IMR-90 (cell line): ENCODE data around the gene PFN1. TPM values are rescaled to one million over a fixed set of nuclear protein-coding genes. Genes with fewer than 3 reads are reported as not detected.

Experiments
- ATAC-seq: fragments of 200-7000 bp; cut with Tn5 transposase; 2 replicates; pipeline ENCODE4 v1.9.1; 2020; ENCODE audit warnings: low read depth, mild to moderate bottlenecking, moderate library complexity
- BruUV-seq: library from RNA; stranded (reverse); fragments of 400-500 nt; replicated peaks from 2 replicates; lab custom pipeline; 2021; lab: Mats Ljungman, UMichigan
- CTCF ChIA-PET: fragments of 300-600 bp; formaldehyde crosslinking; extraction: SDS; loops from one replicate; lab custom pipeline; 2021; ENCODE audit warnings: antibody characterized with exemption; lab: Yijun Ruan, JAX
- POLR2A ChIA-PET: fragments of 300-600 bp; sonication (Branson Sonifier 250); formaldehyde crosslinking; loops from one replicate; lab custom pipeline; 2022; ENCODE audit warnings: antibody characterized with exemption; ENCODE audit not compliant: unreplicated experiment; lab: Charles Lee
- DNase-seq: peaks from one replicate; pipeline ENCODE4 v3.0.0; 2013
- H2AFZ ChIP-seq: replicated peaks from 2 replicates; pipeline ENCODE3; 2013; ENCODE audit warnings: low read length, mild to moderate bottlenecking; ENCODE audit not compliant: poor library complexity
- H2AK5ac ChIP-seq: 2 replicates; pipeline ENCODE4 v1.6.1; 2013; ENCODE audit warnings: low read depth, low read length, inconsistent platforms
- H2AK9ac ChIP-seq: replicated peaks from 2 replicates; pipeline ENCODE3; 2013; ENCODE audit warnings: mild to moderate bottlenecking, low read depth, low read length, moderate library complexity; ENCODE audit not compliant: poor library complexity
- H2BK120ac ChIP-seq: 2 replicates; pipeline ENCODE4 v1.6.1; 2013; ENCODE audit warnings: low read depth, low read length, inconsistent platforms
- H2BK15ac ChIP-seq: 3 replicates; pipeline ENCODE4 v1.6.1; 2013; ENCODE audit warnings: low read depth, low read length, inconsistent platforms
- H2BK20ac ChIP-seq: 2 replicates; pipeline ENCODE4 v1.6.1; 2013; ENCODE audit warnings: low read depth, mild to moderate bottlenecking, inconsistent platforms, low read length, moderate library complexity
- H2BK5ac ChIP-seq: 2 replicates; pipeline ENCODE4 v1.6.1; 2013; ENCODE audit warnings: mild to moderate bottlenecking, low read depth, low read length, inconsistent platforms; ENCODE audit not compliant: poor library complexity, severe bottlenecking
- H3K14ac ChIP-seq: replicated peaks from 2 replicates; pipeline ENCODE4 v1.6.1; 2013; ENCODE audit warnings: low read depth, low read length, inconsistent platforms
- H3K18ac ChIP-seq: 2 replicates; pipeline ENCODE4 v1.6.1; 2013; ENCODE audit warnings: low read depth, low read length, control low read depth
- H3K23ac ChIP-seq: 2 replicates; pipeline ENCODE4 v1.6.1; 2013; ENCODE audit warnings: low read depth, low read length, inconsistent platforms
- H3K27ac ChIP-seq: 2 replicates; pipeline ENCODE4 v1.5.1; 2013; ENCODE audit warnings: mild to moderate bottlenecking, control low read depth, low read length; ENCODE audit not compliant: insufficient read depth
- H3K27me3 ChIP-seq: 2 replicates; pipeline ENCODE4 v1.6.1; 2013; ENCODE audit warnings: low read length; ENCODE audit not compliant: control insufficient read depth, insufficient read depth
- H3K36me3 ChIP-seq: 2 replicates; pipeline ENCODE4 v1.6.1; 2013; ENCODE audit warnings: low read length, mixed read lengths; ENCODE audit not compliant: control insufficient read depth, insufficient read depth
- H3K4ac ChIP-seq: 2 replicates; pipeline ENCODE4 v1.6.1; 2013; ENCODE audit warnings: low read depth, low read length, inconsistent platforms
- H3K4me1 ChIP-seq: 2 replicates; pipeline ENCODE4 v1.6.1; 2013; ENCODE audit warnings: low read length, mixed read lengths; ENCODE audit not compliant: control insufficient read depth, insufficient read depth
- H3K4me2 ChIP-seq: 2 replicates; pipeline ENCODE4 v1.6.1; 2013; ENCODE audit warnings: low read depth, mild to moderate bottlenecking, control low read depth, low read length, moderate library complexity
- H3K4me3 ChIP-seq: 2 replicates; pipeline ENCODE4 v1.5.1; 2013; ENCODE audit warnings: low read depth, mild to moderate bottlenecking, control low read depth, low read length, moderate library complexity; ENCODE audit not compliant: insufficient read depth
- H3K56ac ChIP-seq: 2 replicates; pipeline ENCODE4 v1.6.1; 2013; ENCODE audit warnings: low read length, inconsistent platforms; ENCODE audit not compliant: insufficient read depth; ENCODE audit errors: extremely low read depth
- H3K79me1 ChIP-seq, 2 experiments: 2 replicates each; pipeline ENCODE4 v1.6.1; 2013; ENCODE audit warnings: low read length in 2 of 2, inconsistent platforms in 1 of 2, low read depth in 1 of 2
- H3K9ac ChIP-seq: 2 replicates; pipeline ENCODE4 v1.6.1; 2013; ENCODE audit warnings: low read depth, low read length, control low read depth
- H3K9me1 ChIP-seq: 2 replicates; pipeline ENCODE4 v1.6.1; 2013; ENCODE audit warnings: low read length, inconsistent platforms; ENCODE audit not compliant: insufficient read depth
- H3K9me3 ChIP-seq: 2 replicates; pipeline ENCODE4 v1.6.1; 2013; ENCODE audit warnings: low read length; ENCODE audit not compliant: control insufficient read depth, insufficient read depth
- H4K20me1 ChIP-seq: 2 replicates; pipeline ENCODE4 v1.6.1; 2013; ENCODE audit warnings: low read length, inconsistent platforms; ENCODE audit not compliant: insufficient read depth
- H4K5ac ChIP-seq: 2 replicates; pipeline ENCODE4 v1.6.1; 2013; ENCODE audit warnings: mild to moderate bottlenecking, low read depth, low read length, control low read depth
- H4K8ac ChIP-seq, 2 experiments: 2 replicates each; pipeline ENCODE4 v1.6.1; 2013; ENCODE audit warnings: low read depth in 2 of 2, low read length in 2 of 2, control low read depth in 1 of 2, inconsistent platforms in 1 of 2
- H4K91ac ChIP-seq: 2 replicates; pipeline ENCODE4 v1.6.1; 2013; ENCODE audit warnings: low read depth, low read length, inconsistent platforms; ENCODE audit not compliant: insufficient read depth
- CEBPB ChIP-seq: IDR thresholded peaks from 2 replicates; pipeline ENCODE4 v1.6.1; 2012; ENCODE audit warnings: low read depth, low read length, improper control_type of control experiment
- CTCF ChIP-seq: conservative IDR thresholded peaks from 2 replicates; pipeline ENCODE4 v1.5.1; 2012; ENCODE audit warnings: mild to moderate bottlenecking, low read depth, low read length, improper control_type of control experiment
- MAZ ChIP-seq: IDR thresholded peaks from 2 replicates; pipeline ENCODE4 v1.6.1; 2012; ENCODE audit warnings: low read depth, mild to moderate bottlenecking, low read length, improper control_type of control experiment, moderate library complexity, borderline replicate concordance
- NFE2L2 ChIP-seq: fragments of 150-350 bp; IDR thresholded peaks from 2 replicates; pipeline ENCODE4 v1.6.1; 2016; ENCODE audit warnings: low read depth, mild to moderate bottlenecking, low read length
- POLR2A ChIP-seq: IDR thresholded peaks from 2 replicates; pipeline ENCODE4 v1.6.1; 2012; ENCODE audit warnings: mild to moderate bottlenecking, low read depth, low read length
- RAD21 ChIP-seq: IDR thresholded peaks from 2 replicates; pipeline ENCODE4 v1.6.1; 2012; ENCODE audit warnings: low read length, improper control_type of control experiment
- SMC3 ChIP-seq: fragments of 150-350 bp; IDR thresholded peaks from 2 replicates; pipeline ENCODE4 v1.6.1; 2016; ENCODE audit warnings: low read depth, mild to moderate bottlenecking, antibody characterized with exemption, low read length, moderate library complexity
- WGBS, 2 experiments: methylation state at CpG; one replicate each; pipeline versions ENCODE4 v1.1.5 to v1.1.7; 2013; ENCODE audit warnings: missing lambda C conversion rate in 2 of 2; ENCODE audit not compliant: insufficient read length in 1 of 2; ENCODE audit errors: extremely low coverage in 2 of 2; 5-methylcytosine and 5-hydroxymethylcytosine counted together
- dilution Hi-C: fragments of 300-500 bp; cut with HindIII; formaldehyde crosslinking; loops from one replicate; pipeline ENCODE4 v1.14.3; 2018; ENCODE audit warnings: low sequenced_read_pairs; ENCODE audit not compliant: unreplicated experiment
- in situ Hi-C: fragments of 300-500 bp; cut with MboI; formaldehyde crosslinking; loops from 3 replicates; pipeline ENCODE4 v1.14.3; 2019; ENCODE audit warnings: low sequenced_read_pairs, inconsistent platforms, mixed read lengths
- intact Hi-C: fragments of 100-400 bp; cut with micrococcal nuclease; formaldehyde crosslinking; loops from 2 replicates; pipeline ENCODE4 v1.10.0; 2022
- polyA plus RNA-seq, 3 experiments: library from polyadenylated mRNA; depleted of rRNA; stranded (reverse); fragments of >200 nt; gene quantifications; 2 replicates each; pipeline ENCODE4 v1.2.3, GENCODE V29; 2012; ENCODE audit warnings: low replicate concordance in 1 of 3
- total RNA-seq: library from RNA; depleted of rRNA; stranded (reverse); fragments of >200 nt; gene quantifications from 2 replicates; pipeline ENCODE4 v1.2.3, GENCODE V29; 2012

PFN1 gene
- total and polyA plus RNA-seq, 2 of the 4 experiments (the other 2 are of a cell fraction) = 348 to 1,671 TPM

GRCh38 chr17:4908711-4909496 lies 39.4 kb downstream of the PFN1 start:
- no TSS peak for BruUV-seq
- H3K4me2 ChIP-seq = no peak overlapping the region; the same call in 1 of the 2 replicates
- H3K4ac ChIP-seq = peak overlapping the region; percentile 71
- no peaks in the 10 kb centered on the region for H3K9me3 ChIP-seq
- peak overlapping the region; percentile 88 for H2AFZ ChIP-seq
- H4K5ac ChIP-seq = peak overlapping the region; percentile 40
- H3K4me1 ChIP-seq = peaks cover 3% of the 10 kb centered on the region
- no peaks in the 10 kb centered on the region for H3K79me1 ChIP-seq
- H3K36me3 ChIP-seq = no peaks in the 10 kb centered on the region
- H4K91ac ChIP-seq = peak overlapping the region; percentile 55
- ATAC-seq (peak; percentile 98), DNase-seq (peak; percentile 92)
- intact Hi-C loops (loop anchor here (1.0 to 5.0 kb wide), 4 partner anchors 31 to 153 kb away; partner anchors contain the start of genes RNF167, SLC25A11 and SPAG7), dilution Hi-C loops (no loop called here), in situ Hi-C loops (no loop called here)
- peak overlapping the region; percentile 89 for H2AK9ac ChIP-seq
- H3K18ac ChIP-seq = peak overlapping the region; percentile 8; the same call in 1 of the 2 replicates
- peak overlapping the region; percentile 29 for H3K9ac ChIP-seq
- peak overlapping the region; percentile 53 for H2BK5ac ChIP-seq
- CTCF ChIA-PET = interaction anchor here (0.6 to 1.7 kb wide), 15 partner anchors 10 to 766 kb away, joined by 3 to 15 read pairs (median 3); partner anchors contain the start of genes RNF167, SLC25A11, SPAG7 and ZZEF1
- peak overlapping the region; percentile 26; the same call in 1 of the 2 replicates for H3K23ac ChIP-seq
- peak overlapping the region; percentile 88; the same call in 1 of the 2 replicates for H2AK5ac ChIP-seq
- H3K27ac ChIP-seq = peak overlapping the region; percentile 39; the same call in 1 of the 2 replicates
- peak overlapping the region; percentile 92 to 97; a peak in 3 of 4 replicates for H4K8ac ChIP-seq
- peak; percentile 80 for TF ChIP-seq CEBPB
- peak; percentile 84 for TF ChIP-seq RAD21
- no peak; the same call in 1 of the 2 replicates for TF ChIP-seq MAZ
- peak; percentile 83 for TF ChIP-seq SMC3
- TF ChIP-seq NFE2L2 = no peak
- TF ChIP-seq CTCF = peak; percentile 89
- TF ChIP-seq POLR2A = peak; percentile 45; the same call in 1 of the 2 replicates
- peak overlapping the region; percentile 71; the same call in 2 of the 3 replicates for H2BK15ac ChIP-seq
- H3K9me1 ChIP-seq = no peaks in the 10 kb centered on the region
- peak overlapping the region; percentile 82 for H3K14ac ChIP-seq
- peak overlapping the region; percentile 54 for H2BK120ac ChIP-seq
- H4K20me1 ChIP-seq = no peaks in the 10 kb centered on the region
- POLR2A ChIA-PET = interaction anchor here (1.0 to 1.2 kb wide), 2 partner anchors 11 to 31 kb away, joined by 3 read pairs; partner anchors contain the start of genes RNF167 and SLC25A11
- H3K4me3 ChIP-seq = no peak overlapping the region
- no peak overlapping the region for H2BK20ac ChIP-seq
- 51% methylated on average over 6 of the region's 20 CpGs; no CpG with 5 or more reads in 1 of the 2 experiments for WGBS, 2 experiments
- H3K27me3 ChIP-seq = peaks cover 2% of the 10 kb centered on the region; the same call in 1 of the 2 replicates
- no peak overlapping the region for H3K56ac ChIP-seq
